Heart left ventricle (tissue), 16 donors: ENCODE results near the gene ITGA2. TPM values are rescaled to one million over a fixed set of nuclear protein-coding genes. Genes with fewer than 3 reads are reported as not detected.

Source experiments
- ATAC-seq, 4 donors: fragments of 200-7000 bp; cut with Tn5 transposase; one replicate each; pipeline ENCODE4 v1.9.1; 2020 to 2022; ENCODE audit warnings: moderate library complexity in 4 of 4, mild to moderate bottlenecking in 3 of 4, moderate number of reproducible peaks in 1 of 4
- DNase-seq, 5 donors: peaks; one replicate each; pipeline ENCODE4 v3.0.0-alpha.2; 2020
- H3K27ac ChIP-seq, 12 donors: fragments of 200-600 bp; sonication (generic) in 4 of 12; one replicate each; pipeline versions ENCODE4 v1.5.0 to v1.8.0; 2016 to 2022; ENCODE audit warnings: mild to moderate bottlenecking in 2 of 12
- H3K27me3 ChIP-seq, 9 donors: fragments of 200-600 bp; sonication (generic) in 2 of 9; one replicate each; pipeline versions ENCODE4 v1.5.1 to v1.8.0; 2016 to 2022; ENCODE audit warnings: mild to moderate bottlenecking in 3 of 9
- H3K36me3 ChIP-seq, 9 donors: fragments of 200-600 bp; sonication (generic) in 2 of 9; one replicate each; pipeline versions ENCODE4 v1.5.0 to v1.8.0; 2018 to 2022; ENCODE audit warnings: mild to moderate bottlenecking in 2 of 9
- H3K4me1 ChIP-seq, 12 donors: fragments of 200-600 bp; sonication (generic) in 4 of 12; one replicate each; pipeline versions ENCODE4 v1.5.0 to v1.8.0; 2016 to 2022; ENCODE audit warnings: mild to moderate bottlenecking in 3 of 12
- H3K4me3 ChIP-seq, 12 donors: fragments of 200-600 bp; sonication (generic) in 4 of 12; one replicate each; pipeline versions ENCODE4 v1.5.0 to v1.8.0; 2017 to 2022; ENCODE audit warnings: mild to moderate bottlenecking in 9 of 12, moderate library complexity in 4 of 12
- H3K9me3 ChIP-seq, 12 donors: fragments of 200-600 bp; sonication (generic) in 4 of 12; one replicate each; pipeline versions ENCODE4 v1.5.0 to v1.8.0; 2016 to 2022; ENCODE audit warnings: mild to moderate bottlenecking in 1 of 12
- CTCF ChIP-seq, 12 donors: fragments of 200-600 bp; sonication (generic) in 4 of 12; IDR thresholded peaks; one replicate each; pipeline versions ENCODE4 v1.5.0 to v1.8.0; 2018 to 2022; ENCODE audit warnings: antibody characterized with exemption in 12 of 12, mild to moderate bottlenecking in 5 of 12
- POLR2A ChIP-seq, 2 donors: fragments of 450-650 bp; IDR thresholded peaks; one replicate each; pipeline ENCODE4 v1.6.1; 2017; ENCODE audit warnings: antibody characterized with exemption in 2 of 2, mild to moderate bottlenecking in 2 of 2, moderate library complexity in 2 of 2
- WGBS, 4 donors: extraction: QIAGEN DNeasy Blood & Tissue Kit in 2 of 4; methylation state at CpG; one replicate each; pipeline versions ENCODE4 v1.1.5 to v1.1.7; 2013 to 2018; 5-methylcytosine and 5-hydroxymethylcytosine counted together
- intact Hi-C, 10 donors: fragments of 100-400 bp; cut with DNase I; formaldehyde crosslinking; loops; one replicate each; pipeline versions ENCODE4 v1.11.1 to v1.14.2; 2022
- polyA plus RNA-seq, 2 donors: library from polyadenylated mRNA; stranded (reverse); fragments of 200-250 nt; gene quantifications; one replicate each; pipeline ENCODE4 v1.2.3, GENCODE V29; 2013
- total RNA-seq, 9 donors: library from RNA; depleted of rRNA in 2 of 9; stranded (reverse); fragments of >200 nt in 2 of 9; fragmentation: NEBNext Ultra II Directional in 3 of 9; extraction: Animal tissue kit (Norgen Biotek cat#: 25700) in 3 of 9; gene quantifications; one replicate each; pipeline versions ENCODE4 v1.1.0 to v1.2.4, GENCODE V29; 2016 to 2023
- donor health status: ischemic (EF 13 %, LVEDD 7.1; RV severe dilation, severe dysfunction).
- donor health status: healthy with polysubstance abuse.
- donor health status: DM: no; HTN: yes; CAD: no.
- donor health status: DM: no; HTN: no; CAD: no.
- donor health status: ischemic (EF 25% LVEDD 6.9; RV normal size, moderate dysfunction).
- donor health status: ischemic (EF 25% LVEDD 5.7; RV mildly dilated, moderate dysfunction).
- donor health status: healthy.
- donor health status: DM: yes; HTN: yes; CAD: no.
- donor health status: ischemic (EF 35%, LVEDD 5.7; RV mildly dilated, moderate dysfunction).
- donor health status: nonischemic (EF 11% LVEDD 7.7; RV severe dilation, severe dysfunction).
- donor health status: DM: yes; HTN: yes; CAD: no.
- donor health status: PGD.
- donor health status: ischemic (EF 29% LVEDD 5.4; RV normal size, mild dysfunction).
- donor health status: nonischemic (EF 23%, LVEDD 6.1; RV moderate dilation, normal function).

ITGA2 gene
- total and polyA plus RNA-seq, 11 donors = 0.23 to 10.7 (median 1.00) TPM

GRCh38 chr5:52993367-52993766 is 4.2 kb downstream of the ITGA2 start:
- TF ChIP-seq POLR2A (IDR thresholded peaks at IDR 0.05) (no peak), CTCF (IDR thresholded peaks at IDR 0.05) (no peak)
- Histone ChIP-seq H3K9me3 (no peaks in the 10 kb centered on the region), H3K4me3 (no peak overlapping the region), H3K36me3 (no peaks in the 10 kb centered on the region), H3K4me1 (peaks cover 0 to 21% (median 9%) of the 10 kb centered on the region in 12 donors), H3K27ac (no peak overlapping the region), H3K27me3 (peaks cover 0 to 10% (median 0%) of the 10 kb centered on the region in 9 donors)
- no peak for DNase-seq
- ATAC-seq = no peak
- intact Hi-C loops = loop anchor here in 1 of 10 donors (5.0 kb wide), 1 partner anchor 41 kb away; no protein-coding TSS in a partner anchor
- WGBS, 4 donors = 74 to 98% (median 95%) methylated on average over 2 of the region's 2 CpGs

- H3K4me3 ChIP-seq = no peak overlapping the region
- peaks cover 0 to 10% (median 0%) of the 10 kb centered on the region in 9 donors for H3K27me3 ChIP-seq
- no peaks in the 10 kb centered on the region for H3K36me3 ChIP-seq
- H3K27ac ChIP-seq = no peak overlapping the region
- TF ChIP-seq CTCF (IDR thresholded peaks at IDR 0.05) (no peak), POLR2A (IDR thresholded peaks at IDR 0.05) (no peak)
- H3K4me1 ChIP-seq = peaks cover 0 to 14% (median 5%) of the 10 kb centered on the region in 12 donors
- H3K9me3 ChIP-seq = no peaks in the 10 kb centered on the region
- intact Hi-C loops = loop anchor here in 1 of 10 donors (5.0 kb wide), 1 partner anchor 42 kb away; no protein-coding TSS in a partner anchor
- ATAC-seq (no peak), DNase-seq (no peak)
- WGBS, 4 donors = 93 to 98% (median 95%) methylated on average over 1 of the region's 1 CpG
Observed at GRCh38 chr5:52994266-52994665, 5.1 kb downstream of the ITGA2 start.

GRCh38 chr5:52995095-52995494 is 5.9 kb downstream of the ITGA2 start:
- H3K36me3 ChIP-seq = no peaks in the 10 kb centered on the region
- H3K27me3 ChIP-seq = peaks cover 0 to 10% (median 0%) of the 10 kb centered on the region in 9 donors
- TF ChIP-seq CTCF (IDR thresholded peaks at IDR 0.05) = no peak
- TF ChIP-seq POLR2A (IDR thresholded peaks at IDR 0.05) = no peak
- no peak overlapping the region for H3K27ac ChIP-seq
- no peak overlapping the region for H3K4me3 ChIP-seq
- intact Hi-C loops = no loop called here
- ATAC-seq (no peak), DNase-seq (no peak)
- no peaks in the 10 kb centered on the region for H3K9me3 ChIP-seq
- peaks cover 0 to 8% (median 2%) of the 10 kb centered on the region in 12 donors for H3K4me1 ChIP-seq
- WGBS, 4 donors = 82 to 98% (median 92%) methylated on average over 1 of the region's 1 CpG

- no peak overlapping the region for H3K4me3 ChIP-seq
- TF ChIP-seq CTCF (IDR thresholded peaks at IDR 0.05) (no peak), POLR2A (IDR thresholded peaks at IDR 0.05) (no peak)
- ATAC-seq (no peak), DNase-seq (no peak)
- 95 to 98% (median 96%) methylated on average over 1 of the region's 1 CpG for WGBS, 4 donors
- no peaks in the 10 kb centered on the region for H3K36me3 ChIP-seq
- intact Hi-C loops = no loop called here
- H3K27ac ChIP-seq = no peak overlapping the region
- peaks cover 0 to under 1% (median 0%) of the 10 kb centered on the region in 12 donors for H3K4me1 ChIP-seq
- H3K27me3 ChIP-seq = peaks cover 0 to 10% (median 0%) of the 10 kb centered on the region in 9 donors
- no peaks in the 10 kb centered on the region for H3K9me3 ChIP-seq
Observed at GRCh38 chr5:52995914-52996313, 6.8 kb downstream of the ITGA2 start.
